Muscle of leg (tissue), 11 donors: ENCODE results near the gene GAREM1. TPM values are rescaled to one million over a fixed set of nuclear protein-coding genes. Genes with fewer than 3 reads are reported as not detected.

ENCODE experiments used
- DNase-seq: peaks from one replicate; pipeline ENCODE4 v3.0.0; 2013
- H3K27ac ChIP-seq: one replicate; pipeline ENCODE4 v1.5.1; 2013; ENCODE audit warnings: mild to moderate bottlenecking, low read length, control low read depth
- H3K27me3 ChIP-seq: one replicate; pipeline ENCODE4 v1.6.1; 2013; ENCODE audit warnings: low read length; ENCODE audit not compliant: control insufficient read depth, insufficient read depth
- H3K36me3 ChIP-seq: one replicate; pipeline ENCODE4 v1.6.1; 2013; ENCODE audit warnings: low read length; ENCODE audit not compliant: control insufficient read depth, insufficient read depth
- H3K4me1 ChIP-seq: one replicate; pipeline ENCODE4 v1.6.1; 2013; ENCODE audit warnings: low read length; ENCODE audit not compliant: control insufficient read depth, insufficient read depth
- H3K4me3 ChIP-seq: one replicate; pipeline ENCODE4 v1.5.1; 2013; ENCODE audit warnings: low read length, control low read depth
- H3K9me3 ChIP-seq: replicated peaks from 2 replicates; pipeline ENCODE4 v1.6.1; 2013; ENCODE audit warnings: low read depth, low read length; ENCODE audit not compliant: control insufficient read depth
- WGBS: methylation state at CpG from one replicate; pipeline ENCODE4 v1.1.5; 2013; ENCODE audit warnings: missing lambda C conversion rate; ENCODE audit not compliant: insufficient coverage; 5-methylcytosine and 5-hydroxymethylcytosine counted together
- polyA plus RNA-seq, 8 donors: library from polyadenylated mRNA; unstranded; fragments of 120-200 nt; gene quantifications; one replicate each; pipeline versions ENCODE4 v1.2.1 to v1.2.3, GENCODE V29; 2013; ENCODE audit warnings: inconsistent platforms in 1 of 8, low replicate concordance in 1 of 8; ENCODE audit not compliant: insufficient read length in 8 of 8, insufficient read depth in 1 of 8
- total RNA-seq: library from RNA; stranded (reverse); fragments of 120-200 nt; gene quantifications from one replicate; pipeline ENCODE4 v1.2.4, GENCODE V29; 2013

Gene GAREM1
- total and polyA plus RNA-seq, 9 donors: 7.4 to 13.4 (median 8.5) TPM

DNA sequence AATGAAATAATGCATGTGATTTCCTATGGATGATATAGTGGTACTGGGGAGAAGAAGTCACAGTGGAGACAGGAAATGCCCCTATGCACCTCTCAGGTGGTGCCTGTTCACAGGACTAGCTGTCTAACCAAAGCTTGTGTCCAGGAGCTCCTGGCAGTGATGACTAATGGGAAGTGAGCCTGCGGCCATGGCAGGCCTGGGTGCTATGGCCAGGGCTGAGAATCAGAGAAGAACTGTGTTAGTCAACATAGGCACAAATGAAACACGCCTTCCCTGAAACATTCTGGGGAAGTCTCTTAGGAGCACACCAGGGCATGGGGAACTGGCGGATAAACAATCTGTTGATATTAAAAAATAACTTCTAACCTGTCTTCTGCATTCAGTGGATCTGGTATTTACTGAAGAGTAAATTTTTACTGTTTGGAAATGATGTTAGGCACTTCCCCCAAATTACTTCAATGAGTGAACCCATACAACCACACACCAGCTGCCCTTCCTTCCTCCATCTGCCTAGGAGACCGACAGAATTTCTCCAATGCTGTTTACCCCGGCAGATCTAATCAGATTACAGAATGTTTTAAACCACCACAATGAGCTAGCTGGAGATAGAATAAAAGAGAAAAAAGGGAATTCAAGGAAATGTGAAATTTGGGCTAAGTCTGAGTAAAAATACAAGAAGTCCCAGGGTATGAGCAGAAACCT, 213.4 kb downstream of the GAREM1 start:
- Histone ChIP-seq H3K4me3 (no peak overlapping the region), H3K9me3 (no peaks in the 10 kb centered on the region), H3K27ac (no peak overlapping the region), H3K27me3 (no peaks in the 10 kb centered on the region), H3K4me1 (no peaks in the 10 kb centered on the region), H3K36me3 (no peaks in the 10 kb centered on the region)
- no peak for DNase-seq
- WGBS: 92% methylated on average over 2 of the region's 5 CpGs

DNA sequence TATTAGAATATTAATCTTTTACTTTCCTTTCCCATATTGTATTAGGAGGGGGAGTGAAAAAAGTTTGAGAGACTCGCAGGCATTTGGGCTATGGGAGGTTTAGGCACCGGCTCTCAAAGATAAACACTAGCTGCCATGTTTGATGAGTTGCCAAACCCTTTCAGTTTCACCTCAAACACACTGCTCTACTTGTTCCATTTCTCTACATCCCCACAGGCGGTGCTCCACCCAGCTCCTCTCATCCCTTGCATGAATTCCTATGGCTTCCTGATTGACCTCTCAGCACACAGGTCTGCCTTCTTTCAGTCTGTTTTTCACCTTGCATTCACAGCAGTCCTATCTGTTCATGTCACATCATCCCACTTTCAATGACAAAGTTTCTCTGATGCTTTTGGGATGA, 215.1 kb downstream of the GAREM1 start:
- Histone ChIP-seq H3K36me3 (no peaks in the 10 kb centered on the region), H3K9me3 (no peaks in the 10 kb centered on the region), H3K4me3 (no peak overlapping the region), H3K27me3 (no peaks in the 10 kb centered on the region), H3K4me1 (no peaks in the 10 kb centered on the region), H3K27ac (no peak overlapping the region)
- no peak for DNase-seq
- 93% methylated on average over 1 of the region's 3 CpGs for WGBS

DNA sequence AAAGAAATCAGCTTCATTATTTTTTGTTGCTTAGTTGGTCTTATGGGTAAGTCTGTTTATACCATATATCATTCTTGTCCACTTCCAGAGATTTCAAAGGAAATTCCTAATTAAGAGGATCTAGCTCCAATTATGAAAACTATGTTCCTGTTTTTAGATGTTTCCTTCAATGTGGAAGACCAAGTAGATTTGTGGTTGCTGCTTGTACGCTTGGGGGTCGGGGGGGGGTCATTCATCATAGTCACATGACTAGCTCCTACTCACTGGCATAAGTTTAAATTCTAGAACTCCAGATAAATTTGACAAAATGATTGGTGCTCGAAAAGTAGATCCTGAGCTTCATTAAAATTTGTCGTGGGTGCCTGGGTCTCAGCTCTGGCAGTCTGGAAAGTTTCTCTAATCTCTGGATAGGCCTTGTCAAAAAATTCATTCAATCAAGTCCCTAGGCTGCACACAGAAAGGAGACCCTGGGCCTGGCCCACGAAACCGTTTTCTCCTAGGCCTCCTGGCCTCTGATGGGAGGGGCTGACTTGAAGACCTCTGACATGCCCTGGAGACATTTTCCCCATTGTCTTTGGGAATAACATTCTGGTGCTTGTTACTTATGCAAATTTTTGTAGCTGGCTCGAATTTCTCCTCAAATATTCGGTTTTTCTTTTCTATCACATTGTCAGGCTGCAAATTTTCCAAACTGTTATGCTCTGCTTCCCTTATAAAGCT, 218.4 kb downstream of the GAREM1 start:
- WGBS: 81% methylated on average over 3 of the region's 8 CpGs

DNA sequence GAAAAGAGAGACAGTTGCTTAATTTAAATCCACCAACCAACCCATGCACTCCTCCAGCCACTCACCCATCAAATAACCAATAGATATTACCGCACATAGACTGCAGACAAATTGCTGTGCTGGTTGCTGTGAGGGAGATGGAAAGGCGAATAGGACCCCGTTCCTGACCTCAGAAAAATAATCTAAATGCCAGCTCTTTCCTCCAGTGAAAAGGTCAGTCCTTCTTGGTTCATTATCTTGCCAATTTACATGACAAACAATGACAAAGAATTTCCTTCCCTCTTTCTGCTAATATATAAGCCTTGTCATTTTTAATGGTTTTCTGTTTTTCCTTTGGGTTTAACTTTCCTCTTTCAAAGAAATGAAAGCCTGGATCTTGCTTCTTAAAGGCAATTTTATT, 219.2 kb downstream of the GAREM1 start:
- no peaks in the 10 kb centered on the region for H3K36me3 ChIP-seq
- no peak for DNase-seq
- no peaks in the 10 kb centered on the region for H3K9me3 ChIP-seq
- H3K27me3 ChIP-seq: no peaks in the 10 kb centered on the region
- WGBS: no CpG with 5 or more reads among the region's 3 CpGs
- no peak overlapping the region for H3K4me3 ChIP-seq
- no peaks in the 10 kb centered on the region for H3K4me1 ChIP-seq
- H3K27ac ChIP-seq: no peak overlapping the region

More for the DNA sequence above, 218.4 kb downstream of the GAREM1 start:
- Histone ChIP-seq H3K27ac (no peak overlapping the region), H3K4me3 (no peak overlapping the region), H3K9me3 (no peaks in the 10 kb centered on the region), H3K36me3 (no peaks in the 10 kb centered on the region), H3K27me3 (no peaks in the 10 kb centered on the region), H3K4me1 (no peaks in the 10 kb centered on the region)
- no peak for DNase-seq

DNA sequence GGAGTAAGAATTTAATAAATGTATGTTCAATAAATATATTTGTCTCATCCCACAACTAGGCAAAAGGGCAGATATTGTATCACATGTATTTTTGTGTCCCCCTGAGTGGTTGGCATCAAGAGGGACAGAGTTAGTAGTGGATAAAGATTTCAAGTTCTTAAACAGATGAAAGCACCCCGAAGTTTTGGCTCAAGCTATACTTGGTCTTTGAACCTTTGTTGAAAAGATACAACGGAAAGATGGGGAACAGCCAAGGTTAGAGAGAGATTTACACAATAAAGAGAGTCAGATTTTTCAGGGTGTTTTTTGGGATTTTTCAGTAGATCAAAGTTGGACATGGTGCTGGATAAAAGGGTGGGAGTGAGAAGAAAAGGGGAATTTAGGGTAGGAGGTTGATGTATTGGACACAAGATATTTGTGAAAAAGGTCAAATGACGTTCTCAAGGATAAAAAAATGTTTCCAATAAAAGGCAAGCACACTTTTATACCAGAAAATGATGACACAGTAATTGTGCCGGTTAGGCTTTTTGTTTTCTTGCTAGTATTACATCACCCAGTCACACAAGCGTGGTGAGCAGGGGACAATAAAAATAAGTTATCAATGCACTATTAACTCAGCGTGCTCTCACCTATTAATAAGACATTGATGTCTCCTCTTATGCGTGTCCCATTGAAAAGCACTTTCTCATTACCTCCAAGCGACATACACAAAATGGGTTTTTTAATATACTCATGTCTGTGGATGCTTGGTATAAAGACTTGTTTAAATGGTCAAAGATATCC, 221.3 kb downstream of the GAREM1 start:
- 56% methylated on average over 2 of the region's 8 CpGs for WGBS
- H3K4me3 ChIP-seq: no peak overlapping the region
- DNase-seq: no peak
- no peaks in the 10 kb centered on the region for H3K9me3 ChIP-seq
- H3K4me1 ChIP-seq: no peaks in the 10 kb centered on the region
- no peaks in the 10 kb centered on the region for H3K27me3 ChIP-seq
- no peak overlapping the region for H3K27ac ChIP-seq
- H3K36me3 ChIP-seq: no peaks in the 10 kb centered on the region

DNA sequence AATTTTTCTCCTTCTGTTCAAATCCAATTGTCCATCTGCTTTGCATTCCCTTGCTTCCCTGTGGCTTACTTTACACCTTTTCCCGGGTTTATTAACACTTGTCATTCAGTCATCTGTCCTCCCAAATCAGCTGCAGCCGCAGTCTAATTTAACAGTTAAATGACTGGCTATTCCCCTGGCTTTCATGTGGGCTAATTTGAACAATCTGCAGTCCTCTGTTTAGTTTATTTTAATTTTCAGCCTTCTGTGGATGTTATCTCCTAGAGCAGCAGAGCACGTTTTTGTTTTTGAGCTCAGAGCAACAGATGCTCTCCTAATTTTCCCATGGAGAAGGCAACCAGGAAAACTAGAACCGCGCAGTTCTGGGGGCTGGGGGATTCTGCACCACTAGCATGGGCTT, 225.8 kb downstream of the GAREM1 start:
- no peak for DNase-seq
- Histone ChIP-seq H3K9me3 (no peaks in the 10 kb centered on the region), H3K4me1 (no peaks in the 10 kb centered on the region), H3K27me3 (no peaks in the 10 kb centered on the region), H3K4me3 (no peak overlapping the region), H3K27ac (no peak overlapping the region), H3K36me3 (no peaks in the 10 kb centered on the region)
- 30% methylated on average over 3 of the region's 5 CpGs for WGBS

DNA sequence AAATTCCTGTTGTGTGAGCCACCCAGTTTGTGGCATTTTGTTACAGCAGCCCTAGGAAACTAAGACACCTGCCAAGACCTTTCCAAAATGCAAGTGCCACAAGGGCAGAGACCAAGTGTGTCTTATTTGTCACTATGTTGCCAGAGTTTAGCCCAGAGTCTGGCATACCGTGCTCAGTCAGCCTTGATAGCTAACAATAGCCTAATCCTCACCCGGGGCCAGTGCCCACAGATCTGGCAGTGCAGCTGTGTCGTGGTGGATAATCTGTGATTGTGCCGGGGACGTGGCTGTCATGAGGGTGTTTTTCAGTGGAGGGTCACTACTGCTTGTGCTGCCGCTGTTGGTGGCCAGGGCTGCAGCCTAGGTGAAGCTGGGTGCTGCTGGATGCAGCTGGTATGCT, 227.3 kb downstream of the GAREM1 start:
- Histone ChIP-seq H3K4me3 (no peak overlapping the region), H3K9me3 (no peaks in the 10 kb centered on the region), H3K27me3 (no peaks in the 10 kb centered on the region), H3K36me3 (no peaks in the 10 kb centered on the region), H3K4me1 (no peaks in the 10 kb centered on the region), H3K27ac (no peak overlapping the region)
- 80% methylated on average over 5 of the region's 6 CpGs for WGBS
- DNase-seq: no peak

DNA sequence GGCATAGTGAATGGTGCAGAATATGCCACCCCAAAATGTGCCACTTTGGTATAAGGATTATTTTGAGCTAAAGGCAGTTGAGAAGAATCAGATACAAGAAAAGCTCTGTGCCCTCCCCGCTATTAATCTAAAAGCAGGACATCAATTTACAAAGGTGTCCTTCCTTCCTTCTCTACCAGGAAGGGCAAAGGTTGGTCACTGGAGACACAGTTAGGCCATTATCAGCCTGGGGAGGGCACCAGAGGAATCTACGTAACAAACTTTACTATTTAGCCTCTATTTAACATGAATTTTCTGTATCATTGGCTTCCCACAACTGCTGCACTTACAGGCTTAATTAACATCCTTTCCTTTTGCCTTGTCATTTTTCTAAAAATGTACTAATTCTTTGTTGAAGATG, 228.3 kb downstream of the GAREM1 start:
- no peak overlapping the region for H3K27ac ChIP-seq
- no peak overlapping the region for H3K4me3 ChIP-seq
- H3K4me1 ChIP-seq: no peaks in the 10 kb centered on the region
- no peaks in the 10 kb centered on the region for H3K27me3 ChIP-seq
- no CpG with 5 or more reads among the region's 2 CpGs for WGBS
- no peak for DNase-seq
- no peaks in the 10 kb centered on the region for H3K9me3 ChIP-seq
- H3K36me3 ChIP-seq: no peaks in the 10 kb centered on the region

DNA sequence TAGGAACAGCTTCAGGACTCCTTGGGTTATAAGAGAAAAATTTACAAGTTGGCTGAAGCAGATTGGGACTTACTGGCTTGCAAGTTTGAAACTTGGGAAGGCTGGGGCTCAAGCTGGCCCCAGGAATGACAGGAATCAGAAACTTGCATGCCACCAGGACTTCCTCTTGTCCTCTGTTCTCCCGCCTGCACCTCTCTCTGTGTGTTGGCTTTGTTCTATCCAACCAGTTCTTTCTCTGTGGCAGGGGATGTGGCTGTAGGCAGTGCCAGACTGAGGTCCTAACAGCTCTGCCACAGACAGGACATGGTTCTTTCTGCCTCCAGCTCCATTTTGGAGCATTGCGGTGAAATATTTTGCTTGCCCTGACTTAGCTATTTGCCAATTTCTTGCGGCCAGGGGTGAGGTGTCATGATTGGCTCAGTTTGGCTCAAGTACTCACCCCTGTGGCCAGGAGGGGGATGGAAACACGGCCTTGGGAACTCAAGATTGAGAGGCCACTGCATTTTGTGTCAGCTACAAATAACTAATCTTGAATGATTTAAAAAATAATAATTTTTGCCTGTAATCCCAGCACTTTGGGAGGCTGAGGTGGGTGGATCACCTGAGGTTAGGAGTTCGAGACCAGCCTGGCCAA, 231.9 kb downstream of the GAREM1 start:
- WGBS: no CpG with 5 or more reads among the region's 5 CpGs
- H3K4me3 ChIP-seq: no peak overlapping the region
- DNase-seq: no peak
- no peaks in the 10 kb centered on the region for H3K36me3 ChIP-seq
- no peak overlapping the region for H3K27ac ChIP-seq
- no peaks in the 10 kb centered on the region for H3K9me3 ChIP-seq
- H3K27me3 ChIP-seq: no peaks in the 10 kb centered on the region
- no peaks in the 10 kb centered on the region for H3K4me1 ChIP-seq

DNA sequence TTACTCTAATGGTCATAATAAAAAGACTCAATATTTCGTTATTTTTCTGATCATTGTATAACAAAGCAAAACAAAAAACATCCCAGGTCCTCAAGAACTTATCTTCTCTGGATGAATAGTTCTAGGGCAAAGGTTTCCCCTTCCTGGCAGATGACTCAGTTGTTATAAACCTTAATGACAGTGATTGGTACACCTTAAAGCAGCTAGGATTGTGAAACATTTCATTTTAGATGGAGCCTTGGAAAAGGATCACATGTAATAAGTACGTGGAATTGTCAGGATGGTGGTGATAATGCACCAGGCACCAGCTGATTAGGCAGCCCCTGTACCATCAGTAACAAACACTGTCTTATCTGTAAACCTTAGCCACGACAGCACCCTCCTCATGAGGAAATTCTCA, 233.6 kb downstream of the GAREM1 start:
- Histone ChIP-seq H3K27me3 (no peaks in the 10 kb centered on the region), H3K9me3 (no peaks in the 10 kb centered on the region), H3K36me3 (no peaks in the 10 kb centered on the region), H3K27ac (no peak overlapping the region), H3K4me1 (no peaks in the 10 kb centered on the region), H3K4me3 (no peak overlapping the region)
- WGBS: no CpG with 5 or more reads among the region's 3 CpGs
- DNase-seq: no peak
